ENCODE data around the gene FLNC. TPM values are rescaled to one million over a fixed set of nuclear protein-coding genes. Genes with fewer than 3 reads are reported as not detected.

FLNC gene
- polyA plus RNA-seq, 3 donors = 0.01 TPM; not detected in 2

- Histone ChIP-seq H3K9me3 (replicated peaks in 1 of 2; ENCODE audit: control insufficient read depth in 1 of 2, insufficient read depth in 1 of 2, low read length in 2 of 2) (no peaks in the 10 kb centered on the region), H3K27me3 (ENCODE audit: control insufficient read depth in 2 of 2, insufficient read depth in 2 of 2, low read length in 2 of 2) (no peaks in the 10 kb centered on the region), H3K4me1 (ENCODE audit: control insufficient read depth in 1 of 2, insufficient read depth in 2 of 2, low read length in 2 of 2) (no peaks in the 10 kb centered on the region), H3K36me3 (replicated peaks in 1 of 2; ENCODE audit: control insufficient read depth in 1 of 2, insufficient read depth in 2 of 2, low read length in 2 of 2) (no peaks in the 10 kb centered on the region), H3K9ac (ENCODE audit: insufficient read depth, low read length, poor library complexity, severe bottlenecking) (no peak overlapping the region), H3K4me2 (replicated peaks; ENCODE audit: extremely low read depth, low read length, poor library complexity, severe bottlenecking) (no peak overlapping the region), H4K20me1 (ENCODE audit: insufficient read depth, low read length) (no peaks in the 10 kb centered on the region), H3K27ac (ENCODE audit: low read depth in 1 of 2, low read length in 2 of 2) (no peak overlapping the region), H3K4me3 (replicated peaks in 1 of 3; ENCODE audit: low read depth in 2 of 3, low read length in 3 of 3) (no peak overlapping the region), H2AFZ (ENCODE audit: insufficient read depth, low read depth, low read length, poor library complexity, severe bottlenecking) (no peak overlapping the region), H3K79me2 (ENCODE audit: insufficient read depth, low read length) (no peaks in the 10 kb centered on the region)
- H3K36me3 Mint-ChIP-seq = no peaks in the 10 kb centered on the region
- no peak overlapping the region for H3K4me3 Mint-ChIP-seq
- WGBS (ENCODE audit: insufficient coverage) = 94% methylated on average over 2 of the region's 8 CpGs
- no peak for TF ChIP-seq CTCF (IDR thresholded peaks at IDR 0.05)
- no peak overlapping the region for H3K27ac Mint-ChIP-seq
- H3K27me3 Mint-ChIP-seq (ENCODE audit: low read depth in 3 of 3) = peaks cover 1 to 12% (median 3%) of the 10 kb centered on the region in 3 donors
- no peak for DNase-seq
- peaks cover 0 to 3% (median 0%) of the 10 kb centered on the region in 7 donors for H3K9me3 Mint-ChIP-seq
- H3K4me1 Mint-ChIP-seq = peaks cover 3% of the 10 kb centered on the region
- intact Hi-C loops (cut with micrococcal nuclease) = loop anchor here (5.0 to 10.0 kb wide), 2 partner anchors 270 to 277 kb away; no protein-coding TSS in a partner anchor
Measured at GRCh38 chr7:128882134-128882533, 51.9 kb downstream of the FLNC start.

GRCh38 chr7:128883622-128884448 lies 53.6 kb downstream of the FLNC start:
- H3K36me3 ChIP-seq (replicated peaks in 1 of 2; ENCODE audit: control insufficient read depth in 1 of 2, insufficient read depth in 2 of 2, low read length in 2 of 2) = no peaks in the 10 kb centered on the region
- 47% methylated on average over 16 of the region's 19 CpGs for WGBS (ENCODE audit: insufficient coverage)
- H3K27me3 Mint-ChIP-seq (ENCODE audit: low read depth in 3 of 3) = peaks cover 1 to 12% (median 5%) of the 10 kb centered on the region in 3 donors
- peaks cover 3% of the 10 kb centered on the region for H3K4me1 Mint-ChIP-seq
- H3K36me3 Mint-ChIP-seq = no peaks in the 10 kb centered on the region
- H3K79me2 ChIP-seq (ENCODE audit: insufficient read depth, low read length) = no peaks in the 10 kb centered on the region
- DNase-seq = peak; percentile 62 to 74 (median 72)
- H3K27ac ChIP-seq (ENCODE audit: low read depth in 1 of 2, low read length in 2 of 2) = no peak overlapping the region
- no peaks in the 10 kb centered on the region for H4K20me1 ChIP-seq (ENCODE audit: insufficient read depth, low read length)
- no peak overlapping the region for H3K27ac Mint-ChIP-seq
- H3K4me2 ChIP-seq (replicated peaks; ENCODE audit: extremely low read depth, low read length, poor library complexity, severe bottlenecking) = no peak overlapping the region
- no peaks in the 10 kb centered on the region for H3K4me1 ChIP-seq (ENCODE audit: control insufficient read depth in 1 of 2, insufficient read depth in 2 of 2, low read length in 2 of 2)
- no peak overlapping the region for H3K9ac ChIP-seq (ENCODE audit: insufficient read depth, low read length, poor library complexity, severe bottlenecking)
- peak overlapping the region in 1 of 2 donors; percentile 50 for H3K4me3 Mint-ChIP-seq
- no peaks in the 10 kb centered on the region for H3K9me3 ChIP-seq (replicated peaks in 1 of 2; ENCODE audit: control insufficient read depth in 1 of 2, insufficient read depth in 1 of 2, low read length in 2 of 2)
- peaks cover 0 to 3% (median 0%) of the 10 kb centered on the region in 7 donors for H3K9me3 Mint-ChIP-seq
- intact Hi-C loops (cut with micrococcal nuclease) = loop anchor here (1.0 to 10.0 kb wide), 3 partner anchors 42 to 279 kb away; no protein-coding TSS in a partner anchor
- no peak overlapping the region for H2AFZ ChIP-seq (ENCODE audit: insufficient read depth, low read depth, low read length, poor library complexity, severe bottlenecking)
- peak; percentile 95 for TF ChIP-seq CTCF (IDR thresholded peaks at IDR 0.05)
- H3K27me3 ChIP-seq (ENCODE audit: control insufficient read depth in 2 of 2, insufficient read depth in 2 of 2, low read length in 2 of 2) = peaks cover 0 to 4% of the 10 kb centered on the region in 2 donors
- no peak overlapping the region for H3K4me3 ChIP-seq (replicated peaks in 1 of 3; ENCODE audit: low read depth in 2 of 3, low read length in 3 of 3)
